Measurements from ENCODE around the gene STK24.
A peak's percentile ranks its signal among the peaks of the same experiment; 100 is the strongest.

Gene STK24

GRCh38 chr13:98484289-98485219 is 92.4 kb downstream of the STK24 start:
- peak overlapping the region; percentile 1 for H3K4me3 ChIP-seq (ENCODE audit: insufficient read depth, low read depth, low read length)

DNA sequence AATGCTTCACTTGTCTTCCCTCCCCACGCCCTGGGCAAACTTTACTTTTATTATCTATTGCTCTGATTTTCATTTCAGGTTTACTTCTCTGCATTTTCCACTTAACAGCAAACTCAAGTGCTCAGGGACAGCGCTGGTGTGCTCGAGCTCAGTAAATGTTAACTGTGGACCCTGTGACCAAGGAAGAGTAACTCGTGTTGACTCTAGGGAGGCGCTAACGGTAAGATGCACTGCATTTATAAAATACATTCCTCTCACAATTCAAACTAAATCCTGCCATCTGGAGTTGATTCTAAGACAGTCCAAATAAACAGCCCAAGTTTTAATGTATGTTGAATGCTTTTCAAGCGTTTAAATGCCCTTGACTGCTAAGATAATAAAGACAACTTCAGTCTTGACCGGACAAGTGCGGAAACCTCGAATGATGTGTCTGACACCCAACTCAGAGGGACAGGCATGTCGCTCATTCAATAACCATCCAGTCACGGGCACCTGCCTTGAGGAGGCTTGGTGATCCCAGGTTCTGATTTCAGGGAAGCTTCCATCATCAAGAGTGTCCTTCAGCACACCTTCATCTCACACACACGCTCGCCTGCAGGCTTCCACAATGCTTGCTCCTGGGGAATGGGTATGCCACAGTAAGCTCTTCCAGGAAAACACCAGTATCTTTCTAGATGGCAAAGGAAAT is 93.2 kb downstream of the STK24 start:
- Histone ChIP-seq H3K4me1 (ENCODE audit: control insufficient read depth, insufficient read depth, low read length) (peaks cover 51% of the 10 kb centered on the region), H3K27ac (ENCODE audit: insufficient read depth, low read depth, low read length, poor library complexity, severe bottlenecking) (peak overlapping the region; percentile 88), H3K36me3 (ENCODE audit: control insufficient read depth, insufficient read depth, low read length) (no peaks in the 10 kb centered on the region), H3K27me3 (ENCODE audit: control insufficient read depth, insufficient read depth, low read length, poor library complexity, severe bottlenecking) (no peaks in the 10 kb centered on the region), H3K9me3 (ENCODE audit: control insufficient read depth, low read length) (no peaks in the 10 kb centered on the region), H3K4me3 (ENCODE audit: insufficient read depth, low read depth, low read length) (no peak overlapping the region)
- 83 to 88% methylated on average over 14 of the region's 14 CpGs for WGBS, 2 experiments

More at GRCh38 chr13:98484289-98485219, 92.4 kb downstream of the STK24 start:
- no peaks in the 10 kb centered on the region for H3K36me3 ChIP-seq (ENCODE audit: control insufficient read depth, insufficient read depth, low read length)
- no peaks in the 10 kb centered on the region for H3K27me3 ChIP-seq (ENCODE audit: control insufficient read depth, insufficient read depth, low read length, poor library complexity, severe bottlenecking)
- WGBS, 2 experiments = 25 to 28% methylated on average over 21 of the region's 21 CpGs
- peaks cover 45% of the 10 kb centered on the region for H3K4me1 ChIP-seq (ENCODE audit: control insufficient read depth, insufficient read depth, low read length)
- H3K9me3 ChIP-seq (ENCODE audit: control insufficient read depth, low read length) = no peaks in the 10 kb centered on the region
- peak overlapping the region; percentile 88 for H3K27ac ChIP-seq (ENCODE audit: insufficient read depth, low read depth, low read length, poor library complexity, severe bottlenecking)

GRCh38 chr13:98482476-98483444 is 94.1 kb downstream of the STK24 start:
- Histone ChIP-seq H3K4me3 (ENCODE audit: insufficient read depth, low read depth, low read length) (no peak overlapping the region), H3K27ac (ENCODE audit: insufficient read depth, low read depth, low read length, poor library complexity, severe bottlenecking) (peak overlapping the region; percentile 50), H3K4me1 (ENCODE audit: control insufficient read depth, insufficient read depth, low read length) (peaks cover 56% of the 10 kb centered on the region), H3K9me3 (ENCODE audit: control insufficient read depth, low read length) (no peaks in the 10 kb centered on the region), H3K27me3 (ENCODE audit: control insufficient read depth, insufficient read depth, low read length, poor library complexity, severe bottlenecking) (no peaks in the 10 kb centered on the region), H3K36me3 (ENCODE audit: control insufficient read depth, insufficient read depth, low read length) (no peaks in the 10 kb centered on the region)
- 79 to 81% methylated on average over 28 of the region's 28 CpGs for WGBS, 2 experiments

GRCh38 chr13:98480915-98481877 is 95.7 kb downstream of the STK24 start:
- WGBS, 2 experiments = 90 to 92% methylated on average over 15 of the region's 15 CpGs
- Histone ChIP-seq H3K27ac (ENCODE audit: insufficient read depth, low read depth, low read length, poor library complexity, severe bottlenecking) (no peak overlapping the region), H3K4me1 (ENCODE audit: control insufficient read depth, insufficient read depth, low read length) (peaks cover 66% of the 10 kb centered on the region)

DNA sequence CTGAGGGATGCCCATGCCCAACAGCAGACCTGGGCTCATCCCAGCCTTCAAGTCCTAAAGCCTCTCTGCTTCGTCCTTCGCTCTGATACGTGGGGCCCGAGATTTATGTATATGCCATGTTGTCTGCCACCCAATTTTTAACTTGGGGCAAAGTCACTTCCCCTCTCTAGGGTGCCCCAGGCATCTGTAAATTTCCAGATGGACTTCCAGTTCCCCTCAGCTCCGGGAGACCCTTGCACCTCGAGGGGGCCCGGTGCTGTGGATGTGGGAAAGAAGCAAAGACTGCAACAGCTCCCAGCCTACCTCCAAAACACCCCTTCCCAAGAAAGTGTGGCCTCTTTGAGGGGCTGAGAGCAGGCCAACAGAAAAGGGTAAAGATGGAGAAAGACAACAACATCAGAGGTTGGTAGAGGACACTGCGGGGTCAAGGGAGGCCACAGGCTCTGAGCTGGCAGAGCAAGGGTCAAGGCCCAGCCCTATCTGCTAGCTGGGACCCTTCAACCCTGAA is 97.4 kb downstream of the STK24 start:
- Histone ChIP-seq H3K4me1 (ENCODE audit: control insufficient read depth, insufficient read depth, low read length) (peaks cover 62% of the 10 kb centered on the region), H3K9me3 (ENCODE audit: control insufficient read depth, low read length) (no peaks in the 10 kb centered on the region), H3K36me3 (ENCODE audit: control insufficient read depth, insufficient read depth, low read length) (no peaks in the 10 kb centered on the region), H3K4me3 (ENCODE audit: insufficient read depth, low read depth, low read length) (no peak overlapping the region), H3K27ac (ENCODE audit: insufficient read depth, low read depth, low read length, poor library complexity, severe bottlenecking) (no peak overlapping the region), H3K27me3 (ENCODE audit: control insufficient read depth, insufficient read depth, low read length, poor library complexity, severe bottlenecking) (no peaks in the 10 kb centered on the region)
- 93 to 97% methylated on average over 8 of the region's 8 CpGs for WGBS, 2 experiments

More at GRCh38 chr13:98480915-98481877, 95.7 kb downstream of the STK24 start:
- no peaks in the 10 kb centered on the region for H3K9me3 ChIP-seq (ENCODE audit: control insufficient read depth, low read length)
- no peaks in the 10 kb centered on the region for H3K27me3 ChIP-seq (ENCODE audit: control insufficient read depth, insufficient read depth, low read length, poor library complexity, severe bottlenecking)
- H3K36me3 ChIP-seq (ENCODE audit: control insufficient read depth, insufficient read depth, low read length) = no peaks in the 10 kb centered on the region
- no peak overlapping the region for H3K4me3 ChIP-seq (ENCODE audit: insufficient read depth, low read depth, low read length)

DNA sequence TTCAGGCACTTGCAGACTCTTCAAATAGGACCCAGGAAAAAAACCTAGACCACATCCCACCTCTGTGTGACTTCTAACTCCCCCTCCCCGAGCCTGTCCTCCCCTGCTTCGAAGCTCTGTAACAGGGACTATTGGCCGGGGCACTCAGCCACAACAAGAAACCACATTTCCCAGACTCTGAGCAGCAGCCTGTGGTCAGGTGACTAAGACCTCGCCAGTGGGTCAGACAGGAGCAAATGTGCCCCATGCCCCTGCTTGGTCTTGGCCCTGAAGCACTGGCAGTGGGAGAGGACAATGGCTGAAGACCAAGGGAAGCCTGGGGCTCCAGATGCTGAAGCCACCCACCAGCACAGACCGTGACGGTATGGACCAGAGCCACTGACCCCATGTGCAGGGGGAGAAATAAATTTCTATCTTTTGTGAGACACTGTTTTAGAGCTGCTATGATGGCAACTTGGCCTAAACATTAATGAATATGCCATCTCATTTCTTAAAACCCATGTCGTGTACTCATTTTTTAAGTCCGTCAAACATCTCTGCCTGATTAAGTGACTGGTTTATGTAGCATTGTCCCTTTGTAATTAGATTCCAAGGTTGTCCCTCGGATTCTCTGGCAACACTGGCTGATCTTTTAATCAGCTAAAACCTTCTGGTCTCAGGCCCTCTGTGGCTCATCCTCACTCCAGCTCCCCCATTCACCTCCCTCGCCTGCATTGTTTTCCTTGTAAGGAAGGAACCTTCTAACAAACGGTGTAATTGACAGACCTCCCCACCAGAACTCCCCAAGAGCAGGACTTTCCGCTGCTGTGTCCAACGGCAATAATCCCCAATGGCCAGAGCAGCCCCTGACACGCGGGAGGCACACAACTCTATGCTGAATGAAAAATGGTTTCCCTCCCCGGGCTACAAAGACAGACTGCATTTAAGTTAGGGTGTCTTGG is 98.4 kb downstream of the STK24 start:
- no peak overlapping the region for H3K4me3 ChIP-seq (ENCODE audit: insufficient read depth, low read depth, low read length)
- no peaks in the 10 kb centered on the region for H3K27me3 ChIP-seq (ENCODE audit: control insufficient read depth, insufficient read depth, low read length, poor library complexity, severe bottlenecking)
- peak overlapping the region; percentile 31 for H3K27ac ChIP-seq (ENCODE audit: insufficient read depth, low read depth, low read length, poor library complexity, severe bottlenecking)
- 47 to 52% methylated on average over 16 of the region's 16 CpGs for WGBS, 2 experiments
- no peaks in the 10 kb centered on the region for H3K9me3 ChIP-seq (ENCODE audit: control insufficient read depth, low read length)
- H3K4me1 ChIP-seq (ENCODE audit: control insufficient read depth, insufficient read depth, low read length) = peaks cover 51% of the 10 kb centered on the region
- peaks cover 2% of the 10 kb centered on the region for H3K36me3 ChIP-seq (ENCODE audit: control insufficient read depth, insufficient read depth, low read length)

GRCh38 chr13:98476538-98476966 is 100.4 kb downstream of the STK24 start:
- peaks cover 5% of the 10 kb centered on the region for H3K36me3 ChIP-seq (ENCODE audit: control insufficient read depth, insufficient read depth, low read length)
- H3K27me3 ChIP-seq (ENCODE audit: control insufficient read depth, insufficient read depth, low read length, poor library complexity, severe bottlenecking) = no peaks in the 10 kb centered on the region
- no peak overlapping the region for H3K27ac ChIP-seq (ENCODE audit: insufficient read depth, low read depth, low read length, poor library complexity, severe bottlenecking)
- 56% methylated on average over 13 of the region's 13 CpGs for WGBS, 2 experiments
- no peak overlapping the region for H3K4me3 ChIP-seq (ENCODE audit: insufficient read depth, low read depth, low read length)
- peaks cover 43% of the 10 kb centered on the region for H3K4me1 ChIP-seq (ENCODE audit: control insufficient read depth, insufficient read depth, low read length)
- no peaks in the 10 kb centered on the region for H3K9me3 ChIP-seq (ENCODE audit: control insufficient read depth, low read length)

DNA sequence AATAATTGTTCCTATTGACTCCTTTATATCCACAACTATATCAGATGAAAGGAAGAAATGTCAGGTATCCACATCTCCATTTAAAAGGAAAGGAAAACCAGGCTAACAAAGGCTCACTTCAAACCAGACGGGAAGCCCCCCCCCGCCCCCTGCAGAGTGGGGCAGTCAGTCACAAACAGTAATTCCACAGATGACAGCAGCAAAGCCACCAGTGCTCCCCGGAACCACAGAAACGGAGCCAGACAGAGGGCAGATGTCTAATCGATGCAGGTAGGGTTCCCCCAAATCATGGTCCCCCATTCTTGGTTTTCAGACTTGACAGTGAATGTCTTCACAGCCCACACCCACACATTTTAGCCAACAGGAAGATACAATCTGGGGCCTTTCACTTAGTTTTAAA is 100.8 kb downstream of the STK24 start:
- Histone ChIP-seq H3K4me3 (ENCODE audit: insufficient read depth, low read depth, low read length) (no peak overlapping the region), H3K36me3 (ENCODE audit: control insufficient read depth, insufficient read depth, low read length) (peaks cover 9% of the 10 kb centered on the region), H3K9me3 (ENCODE audit: control insufficient read depth, low read length) (no peaks in the 10 kb centered on the region), H3K27me3 (ENCODE audit: control insufficient read depth, insufficient read depth, low read length, poor library complexity, severe bottlenecking) (no peaks in the 10 kb centered on the region), H3K27ac (ENCODE audit: insufficient read depth, low read depth, low read length, poor library complexity, severe bottlenecking) (no peak overlapping the region), H3K4me1 (ENCODE audit: control insufficient read depth, insufficient read depth, low read length) (peaks cover 43% of the 10 kb centered on the region)
- WGBS, 2 experiments = 9 to 11% methylated on average over 5 of the region's 5 CpGs
